Aorta (tissue), 5 donors: ENCODE data around the gene RRN3. TPM values are rescaled to one million over a fixed set of nuclear protein-coding genes. Genes with fewer than 3 reads are reported as not detected.
"Not testable (repeated sequence)": the region's sequence is repeated elsewhere in the genome, so short reads cannot be mapped to it uniquely, and the experiment has no call there.

Source experiments
- ATAC-seq: fragments of 200-7000 bp; cut with Tn5 transposase; one replicate; pipeline ENCODE4 v1.9.1; 2022; ENCODE audit warnings: moderate library complexity; ENCODE audit not compliant: low FRiP score
- DNase-seq, 2 donors: peaks; one replicate each; pipeline ENCODE4 v3.0.0-alpha.2; 2020
- H3K27ac ChIP-seq, 2 donors: one replicate each; pipeline ENCODE4 v1.5.1; 2013; ENCODE audit warnings: low read length in 2 of 2, mild to moderate bottlenecking in 2 of 2, moderate library complexity in 2 of 2, control low read depth in 1 of 2, inconsistent platforms in 1 of 2, low read depth in 1 of 2
- H3K27me3 ChIP-seq, 2 donors: one replicate each; pipeline ENCODE4 v1.6.1; 2013; ENCODE audit warnings: control low read depth in 1 of 2, low read length in 1 of 2, mild to moderate bottlenecking in 1 of 2, moderate library complexity in 1 of 2; ENCODE audit not compliant: insufficient read depth in 2 of 2, control insufficient read depth in 1 of 2
- H3K36me3 ChIP-seq, 2 donors: one replicate each; pipeline ENCODE4 v1.6.1; 2013; ENCODE audit warnings: control low read depth in 1 of 2, low read length in 1 of 2, mild to moderate bottlenecking in 1 of 2; ENCODE audit not compliant: insufficient read depth in 2 of 2, control insufficient read depth in 1 of 2
- H3K4me1 ChIP-seq, 2 donors: one replicate each; pipeline ENCODE4 v1.6.1; 2013; ENCODE audit warnings: low read length in 2 of 2, control low read depth in 1 of 2, mild to moderate bottlenecking in 1 of 2, moderate library complexity in 1 of 2; ENCODE audit not compliant: insufficient read depth in 2 of 2, control insufficient read depth in 1 of 2
- H3K4me3 ChIP-seq, 2 donors: one replicate each; pipeline ENCODE4 v1.5.1; 2013; ENCODE audit warnings: low read length in 2 of 2, control low read depth in 1 of 2, mild to moderate bottlenecking in 1 of 2
- H3K9me3 ChIP-seq: one replicate; pipeline ENCODE4 v1.6.1; 2013; ENCODE audit warnings: mild to moderate bottlenecking, low read length; ENCODE audit not compliant: control insufficient read depth
- WGBS, 2 donors: extraction: QIAGEN DNeasy Blood & Tissue Kit; methylation state at CpG; one replicate each; pipeline ENCODE4 v1.1.7; 2013; 5-methylcytosine and 5-hydroxymethylcytosine counted together
- intact Hi-C, 2 donors: fragments of 100-400 bp; cut with DNase I; formaldehyde crosslinking; loops; one replicate each; pipeline versions ENCODE4 v1.14.2 to v1.15.0; 2022
- polyA plus RNA-seq, 2 donors: library from polyadenylated mRNA; stranded (reverse); fragments of 200-250 nt; gene quantifications; one replicate each; pipeline ENCODE4 v1.2.3, GENCODE V29; 2013
- total RNA-seq, 2 donors: library from RNA; stranded (reverse); fragmentation: NEBNext Ultra II Directional; extraction: Animal tissue kit (Norgen Biotek cat#: 25700); gene quantifications; one replicate each; pipeline ENCODE4 v1.2.1, GENCODE V29; 2021
- donor health status: healthy with polysubstance abuse.
- donor health status: Bipolar disorder and iron deficiency.
- donor health status: DM: no; HTN: no; CAD: no.
- donor health status: DM: no; HTN: no; CAD: no.
- donor health status: DM: yes; HTN: yes; CAD: no.

Gene RRN3
- total and polyA plus RNA-seq, 4 donors, result 9.4 to 22.9 (median 15.4) TPM

DNA sequence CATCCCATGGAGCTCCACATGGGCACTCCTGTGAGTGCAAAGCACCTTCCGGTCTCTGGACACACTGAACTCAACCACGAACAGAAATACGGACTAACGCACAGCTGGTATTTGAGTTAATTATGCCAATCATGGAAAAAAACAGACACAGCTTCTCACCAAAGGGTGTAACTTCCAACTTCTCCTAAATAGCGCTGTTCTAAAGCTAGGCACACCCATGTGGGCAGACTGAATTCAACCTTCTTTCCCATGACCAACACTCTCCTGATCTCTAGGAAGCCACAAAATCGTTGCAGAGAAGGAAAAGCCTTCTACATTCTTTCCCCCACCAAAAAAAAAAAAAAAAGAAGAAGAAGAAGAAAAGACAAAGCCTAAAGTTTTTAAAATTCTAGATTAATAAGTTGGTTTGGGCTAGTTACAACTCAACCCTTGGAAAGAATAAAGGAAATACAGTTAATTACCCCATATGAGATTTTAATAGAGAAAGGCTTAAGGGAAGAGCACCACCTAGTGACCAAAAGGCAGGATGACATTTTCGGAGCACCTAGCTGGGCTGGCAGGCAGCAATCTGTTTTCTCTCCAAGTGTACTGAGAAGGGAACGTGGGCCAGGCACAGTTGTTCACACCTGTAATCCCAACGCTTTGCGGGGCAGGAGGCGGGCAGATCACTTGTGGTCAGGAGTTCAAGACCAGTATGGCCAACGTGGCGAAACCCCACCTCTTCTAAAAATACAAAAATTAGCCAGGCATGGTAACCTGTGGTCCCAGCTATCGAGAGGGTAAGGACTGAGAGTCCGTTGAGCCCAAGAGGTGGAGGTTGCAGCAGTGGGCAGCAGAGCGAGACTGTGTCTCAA lies 21.9 kb downstream of the RRN3 start:
- H3K36me3 ChIP-seq, H3K9me3 ChIP-seq, H3K27me3 ChIP-seq, DNase-seq, H3K27ac ChIP-seq, H3K4me1 ChIP-seq, intact Hi-C loops, H3K4me3 ChIP-seq: not testable (repeated sequence)
- WGBS, 2 donors, result 57 to 65% methylated on average over 13 to 15 of the region's 16 CpGs
- peak; percentile 80 for ATAC-seq

DNA sequence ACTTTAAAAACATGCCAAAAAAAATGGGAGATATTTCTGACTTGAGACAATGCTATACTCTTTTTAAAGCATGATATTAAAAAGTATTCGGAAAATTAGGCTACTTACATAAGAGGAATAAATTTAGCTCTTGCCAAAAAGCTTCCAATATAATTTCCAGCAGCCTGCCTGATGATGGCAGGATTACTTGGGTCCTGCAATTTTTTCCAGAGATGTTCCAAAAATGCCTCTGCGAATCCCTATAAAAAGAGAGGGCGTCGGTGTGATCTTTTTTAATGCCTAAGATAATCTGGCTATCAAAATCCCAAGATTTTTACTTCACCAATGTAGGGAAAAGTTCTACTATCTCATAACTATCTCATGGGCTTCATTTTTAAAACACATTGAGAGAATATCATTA lies 23.1 kb downstream of the RRN3 start:
- H3K4me3 ChIP-seq, DNase-seq, ATAC-seq, H3K9me3 ChIP-seq, H3K4me1 ChIP-seq, intact Hi-C loops, H3K27ac ChIP-seq, H3K27me3 ChIP-seq, H3K36me3 ChIP-seq: not testable (repeated sequence)
- 64 to 67% methylated on average over 4 of the region's 4 CpGs for WGBS, 2 donors

DNA sequence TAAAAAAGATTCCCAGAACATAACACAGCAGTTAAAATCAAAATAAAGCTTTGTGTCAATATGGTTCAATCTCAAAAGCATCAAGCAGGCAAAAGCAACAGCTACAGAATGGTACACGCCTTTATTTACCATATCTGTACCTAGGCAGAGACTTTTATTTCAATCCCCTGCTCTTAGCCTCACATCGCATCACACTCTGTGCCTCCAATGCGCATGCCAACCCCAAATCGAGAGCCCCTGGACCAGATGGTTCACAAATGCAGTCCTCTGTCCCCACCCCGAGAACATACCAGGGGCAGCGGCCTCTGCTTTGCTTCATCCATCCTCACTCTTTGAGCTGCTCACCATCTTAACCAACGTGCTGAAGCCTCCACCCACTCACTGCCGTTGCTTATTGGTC lies 27.4 kb downstream of the RRN3 start:
- H3K9me3 ChIP-seq, H3K27ac ChIP-seq, H3K36me3 ChIP-seq, H3K4me1 ChIP-seq, H3K4me3 ChIP-seq, intact Hi-C loops, ATAC-seq, DNase-seq, H3K27me3 ChIP-seq: not testable (repeated sequence)
- WGBS, 2 donors, result 87 to 93% methylated on average over 5 to 7 of the region's 8 CpGs

DNA sequence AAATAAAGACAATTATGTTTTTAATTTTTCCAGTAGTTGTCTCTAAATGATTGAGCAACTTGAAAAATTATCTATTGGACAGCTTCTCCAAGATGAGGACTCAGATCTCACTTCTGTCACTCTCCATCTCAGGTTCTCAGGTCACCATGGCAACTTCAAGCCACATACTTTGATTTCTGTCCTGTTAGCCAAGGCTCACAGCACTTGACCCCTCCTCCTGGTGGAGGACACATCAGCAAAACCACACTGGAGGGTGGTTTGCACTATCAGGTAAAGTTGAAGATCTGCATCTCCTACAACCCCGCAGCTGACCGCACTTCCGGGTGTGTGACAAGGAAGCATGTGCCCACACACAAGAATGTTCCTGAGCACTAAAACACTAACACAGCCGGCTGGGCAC lies 28.1 kb downstream of the RRN3 start:
- intact Hi-C loops, H3K27ac ChIP-seq, DNase-seq, H3K9me3 ChIP-seq, H3K4me1 ChIP-seq, H3K4me3 ChIP-seq, H3K36me3 ChIP-seq, H3K27me3 ChIP-seq, ATAC-seq: not testable (repeated sequence)
- 85 to 89% methylated on average over 3 to 4 of the region's 4 CpGs for WGBS, 2 donors

DNA sequence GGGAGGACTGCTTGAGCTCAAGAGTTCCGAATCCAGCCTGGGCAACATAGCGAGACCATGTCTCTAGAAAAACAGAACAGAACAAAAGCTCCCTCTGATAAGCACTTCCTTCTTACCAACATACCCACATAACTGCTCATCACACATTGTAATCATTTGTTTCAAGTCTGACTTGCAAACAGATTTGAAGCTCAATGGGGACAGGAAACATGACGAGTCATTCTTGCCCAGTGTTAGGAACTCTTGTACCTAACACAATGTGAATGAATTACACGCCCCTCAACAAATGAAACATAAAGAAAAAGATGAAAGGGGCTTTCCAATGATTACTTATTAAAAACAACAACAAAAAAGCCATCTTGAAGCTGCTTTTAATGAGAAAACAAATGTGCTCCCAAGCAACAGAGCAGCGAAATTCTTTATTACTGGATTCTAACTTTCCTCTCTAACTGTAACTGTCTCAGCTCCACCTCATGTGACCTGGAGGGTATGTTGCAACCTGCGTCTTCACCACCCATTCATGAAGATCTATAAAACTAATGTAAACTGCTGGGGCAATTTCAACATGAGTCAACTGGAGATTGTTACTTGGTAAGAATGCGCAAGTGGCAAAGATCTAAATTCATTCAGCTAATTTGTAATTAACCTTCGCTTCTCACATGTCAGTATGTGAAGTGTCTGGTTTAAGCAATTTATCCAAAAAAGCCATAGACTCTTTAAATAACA lies 31.8 kb downstream of the RRN3 start:
- WGBS, 2 donors, result 90 to 92% methylated on average over 8 of the region's 8 CpGs
- ATAC-seq, DNase-seq, H3K4me1 ChIP-seq, H3K36me3 ChIP-seq, H3K27ac ChIP-seq, intact Hi-C loops, H3K9me3 ChIP-seq, H3K27me3 ChIP-seq, H3K4me3 ChIP-seq: not testable (repeated sequence)

DNA sequence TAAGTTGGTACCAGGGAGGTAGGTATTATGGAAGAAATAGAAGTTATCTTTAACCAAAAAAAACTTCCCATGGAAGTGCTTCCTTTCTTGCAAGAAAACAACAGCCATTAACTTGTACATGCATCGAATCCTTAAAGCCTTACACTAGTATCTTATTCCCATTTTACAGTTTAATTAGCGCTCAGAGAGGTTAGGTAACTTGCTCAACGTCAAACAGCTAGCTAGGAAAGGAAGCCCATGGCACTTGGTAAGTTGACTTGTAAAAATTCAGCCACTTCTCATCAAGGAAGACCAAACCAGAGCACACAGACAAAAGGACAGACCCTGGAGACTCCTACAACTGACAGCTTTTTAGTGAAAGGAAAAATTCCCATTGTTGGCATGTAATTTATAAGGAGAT lies 34.7 kb downstream of the RRN3 start:
- Histone ChIP-seq H3K9me3 (no peaks in the 10 kb centered on the region), H3K4me3 (no peak overlapping the region), H3K27me3 (no peaks in the 10 kb centered on the region), H3K36me3 (peaks cover 3 to 5% of the 10 kb centered on the region in 2 donors), H3K4me1 (no peaks in the 10 kb centered on the region), H3K27ac (no peak overlapping the region)
- intact Hi-C loops, result no loop called here
- 62 to 64% methylated on average over 3 of the region's 3 CpGs for WGBS, 2 donors
- no peak for ATAC-seq
- DNase-seq, result no peak

DNA sequence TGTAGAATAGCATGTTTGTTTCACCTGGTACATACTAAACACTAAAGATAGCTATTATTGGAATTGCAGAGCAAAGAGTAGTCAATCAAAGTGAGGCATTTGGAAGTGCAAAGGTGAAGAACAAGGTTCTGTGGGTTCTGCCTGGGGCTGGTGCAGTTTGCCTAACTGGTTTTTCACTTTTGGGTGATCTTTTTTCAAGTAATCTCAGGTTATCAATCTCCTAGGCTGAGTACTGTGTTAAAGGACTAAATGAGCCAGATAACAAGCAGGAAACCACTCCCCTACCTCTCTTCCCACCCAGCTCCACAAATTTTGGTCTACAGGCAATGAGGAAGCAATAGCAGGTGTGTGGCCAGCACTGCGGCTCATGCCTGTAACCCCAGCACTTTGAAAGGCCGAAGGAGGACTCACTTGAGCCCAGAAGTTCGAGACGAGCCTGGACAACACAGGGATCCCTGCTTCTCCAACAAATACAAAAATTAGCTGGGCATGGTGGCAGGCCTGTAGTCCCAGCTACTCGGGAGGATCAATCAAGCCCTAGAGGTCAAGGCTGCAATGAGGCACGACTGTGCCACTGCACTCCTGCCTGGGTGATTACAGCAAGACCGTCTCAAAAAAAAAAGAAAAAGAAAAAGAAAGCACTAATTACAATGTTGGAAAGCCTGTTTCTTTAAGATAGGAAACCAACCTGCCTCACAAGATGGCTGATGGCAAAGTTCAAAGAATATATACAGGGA lies 36.2 kb downstream of the RRN3 start:
- ATAC-seq, result no peak
- Histone ChIP-seq H3K36me3 (peaks cover 3 to 5% of the 10 kb centered on the region in 2 donors), H3K9me3 (no peaks in the 10 kb centered on the region), H3K27ac (no peak overlapping the region), H3K4me1 (no peaks in the 10 kb centered on the region), H3K4me3 (no peak overlapping the region), H3K27me3 (no peaks in the 10 kb centered on the region)
- WGBS, 2 donors, result 79% methylated on average over 7 of the region's 7 CpGs
- no peak for DNase-seq
- intact Hi-C loops, result no loop called here

DNA sequence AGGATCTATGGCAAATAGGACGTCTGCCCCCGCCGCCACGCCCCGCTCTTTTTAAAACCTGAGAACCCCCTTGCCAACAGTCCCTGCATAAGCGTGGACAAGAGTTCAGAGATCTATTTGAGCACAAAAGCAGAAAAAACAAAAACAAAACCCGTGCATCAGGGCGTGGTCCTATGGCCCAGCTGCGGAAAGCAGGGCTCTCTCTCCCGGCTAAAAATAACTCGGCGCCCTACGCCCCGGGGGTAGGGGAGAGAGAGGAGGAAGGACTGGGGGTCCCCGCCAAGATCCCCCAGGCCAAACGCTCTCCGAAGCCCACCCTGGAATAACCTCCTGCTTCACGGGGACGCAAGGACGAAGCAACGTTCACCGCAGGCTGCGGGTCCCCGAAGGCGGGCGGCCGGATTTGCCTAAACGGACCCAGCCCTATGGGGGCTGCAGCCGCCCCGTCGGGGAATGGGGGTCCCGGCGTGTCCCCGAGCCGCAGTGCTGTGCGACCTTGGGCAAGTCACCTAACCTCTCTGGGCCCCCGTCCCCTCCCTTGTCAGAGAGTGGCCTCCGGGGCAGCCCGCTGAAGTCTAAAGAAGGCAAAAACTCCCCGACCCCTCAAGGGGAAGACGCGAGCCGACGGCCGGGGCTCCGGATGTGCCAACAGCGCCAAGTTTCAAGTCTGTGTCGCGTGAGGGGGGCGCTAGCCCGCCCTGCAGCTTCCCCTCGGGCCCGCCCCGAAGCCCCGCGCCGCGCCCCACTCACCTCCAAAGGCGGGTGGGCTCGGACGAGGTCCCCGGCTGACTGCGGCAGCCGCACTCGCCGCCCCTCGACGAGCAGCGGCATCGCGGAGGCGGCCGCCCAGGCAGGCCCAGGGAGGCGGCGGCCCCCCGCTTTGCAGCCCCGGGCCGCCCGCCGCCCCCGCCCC lies 38.7 kb downstream of the RRN3 start:
- no peaks in the 10 kb centered on the region for H3K27me3 ChIP-seq
- no peaks in the 10 kb centered on the region for H3K9me3 ChIP-seq
- peaks cover 0 to 3% of the 10 kb centered on the region in 2 donors for H3K36me3 ChIP-seq
- peak overlapping the region; percentile 78 to 83 for H3K4me3 ChIP-seq
- intact Hi-C loops, result no loop called here
- ATAC-seq, result peak; percentile 53
- H3K4me1 ChIP-seq, result no peaks in the 10 kb centered on the region
- WGBS, 2 donors, result 2% methylated on average over 60 to 81 of the region's 81 CpGs
- H3K27ac ChIP-seq, result peak overlapping the region in 1 of 2 donors; percentile 10
- DNase-seq, result peak; percentile 82 to 87
